Trophoblast cell (in vitro differentiated cells and primary cell): Measurements from ENCODE around the gene FGGY.
A peak's percentile ranks its signal among the peaks of the same experiment; 100 is the strongest.

Experiments used
- DNase-seq, 2 donors: peaks; one replicate each; pipeline ENCODE4 v3.0.0-alpha.2; 2016
- H2AFZ ChIP-seq: 2 replicates; pipeline ENCODE4 v1.6.1; 2013; ENCODE audit warnings: low read length, moderate library complexity, mild to moderate bottlenecking; ENCODE audit not compliant: insufficient read depth, poor library complexity
- H2AK5ac ChIP-seq: 2 replicates; pipeline ENCODE4 v1.6.1; 2013; ENCODE audit warnings: mild to moderate bottlenecking, low read length
- H2BK120ac ChIP-seq: 2 replicates; pipeline ENCODE4 v1.6.1; 2013; ENCODE audit warnings: low read length, mild to moderate bottlenecking, moderate library complexity; ENCODE audit not compliant: insufficient read depth, poor library complexity
- H2BK12ac ChIP-seq: 2 replicates; pipeline ENCODE4 v1.6.1; 2013; ENCODE audit warnings: mild to moderate bottlenecking, low read length, moderate library complexity
- H2BK5ac ChIP-seq: 2 replicates; pipeline ENCODE4 v1.6.1; 2013; ENCODE audit warnings: low read length, low read depth, moderate library complexity, mild to moderate bottlenecking; ENCODE audit not compliant: poor library complexity
- H3K14ac ChIP-seq: 2 replicates; pipeline ENCODE4 v1.6.1; 2013; ENCODE audit warnings: mild to moderate bottlenecking, low read length
- H3K18ac ChIP-seq: 2 replicates; pipeline ENCODE4 v1.6.1; 2013; ENCODE audit warnings: mild to moderate bottlenecking, low read length
- H3K23ac ChIP-seq: 2 replicates; pipeline ENCODE4 v1.6.1; 2013; ENCODE audit warnings: low read length
- H3K27ac ChIP-seq: 2 replicates; pipeline ENCODE4 v1.5.1; 2013; ENCODE audit warnings: low read depth, mild to moderate bottlenecking, inconsistent platforms, low read length, moderate library complexity
- H3K27me3 ChIP-seq: 2 replicates; pipeline ENCODE4 v1.6.1; 2013; ENCODE audit warnings: inconsistent platforms, mild to moderate bottlenecking, low read length, moderate library complexity; ENCODE audit not compliant: insufficient read depth
- H3K36me3 ChIP-seq, 2 experiments: 1 replicate in 1 of 2; 2 replicates in 1 of 2; pipeline ENCODE4 v1.6.1; 2013; ENCODE audit warnings: low read length in 2 of 2, mild to moderate bottlenecking in 2 of 2, moderate library complexity in 1 of 2; ENCODE audit not compliant: insufficient read depth in 2 of 2, control insufficient read depth in 1 of 2
- H3K4ac ChIP-seq: 2 replicates; pipeline ENCODE4 v1.6.1; 2013; ENCODE audit warnings: low read depth, mild to moderate bottlenecking, low read length, moderate library complexity
- H3K4me1 ChIP-seq, 2 experiments: 1 replicate in 1 of 2; 2 replicates in 1 of 2; pipeline ENCODE4 v1.6.1; 2013; ENCODE audit warnings: low read length in 2 of 2, mild to moderate bottlenecking in 2 of 2, moderate library complexity in 1 of 2; ENCODE audit not compliant: insufficient read depth in 2 of 2, control insufficient read depth in 1 of 2
- H3K4me2 ChIP-seq: 2 replicates; pipeline ENCODE4 v1.6.1; 2013; ENCODE audit warnings: inconsistent platforms, mild to moderate bottlenecking, low read length, moderate library complexity
- H3K4me3 ChIP-seq: 2 replicates; pipeline ENCODE4 v1.5.1; 2013; ENCODE audit warnings: mild to moderate bottlenecking, low read depth, low read length, inconsistent platforms
- H3K79me1 ChIP-seq: one replicate; pipeline ENCODE4 v1.6.1; 2013; ENCODE audit warnings: low read length
- H3K79me2 ChIP-seq: 2 replicates; pipeline ENCODE4 v1.6.1; 2013; ENCODE audit warnings: low read length, mild to moderate bottlenecking; ENCODE audit not compliant: control insufficient read depth, insufficient read depth, poor library complexity
- H3K9ac ChIP-seq: 2 replicates; pipeline ENCODE4 v1.6.1; 2013; ENCODE audit warnings: mild to moderate bottlenecking, low read length
- H3K9me3 ChIP-seq: 2 replicates; pipeline ENCODE4 v1.6.1; 2013; ENCODE audit warnings: low read depth, mild to moderate bottlenecking, control low read depth, inconsistent platforms, low read length; ENCODE audit not compliant: insufficient read depth
- H4K12ac ChIP-seq: 2 replicates; pipeline ENCODE4 v1.6.1; 2013; ENCODE audit warnings: low read depth, mild to moderate bottlenecking, low read length, moderate library complexity
- H4K8ac ChIP-seq: 2 replicates; pipeline ENCODE4 v1.6.1; 2013; ENCODE audit warnings: low read depth, mild to moderate bottlenecking, low read length, moderate library complexity
- H4K91ac ChIP-seq: one replicate; pipeline ENCODE4 v1.6.1; 2013; ENCODE audit warnings: low read depth, mild to moderate bottlenecking, low read length, moderate library complexity
- WGBS: extraction: QIAGEN DNeasy Blood & Tissue Kit; methylation state at CpG from one replicate; pipeline ENCODE4 v1.1.7; 2013; ENCODE audit warnings: missing lambda C conversion rate; ENCODE audit not compliant: insufficient read length, insufficient coverage; ENCODE audit errors: extremely low coverage; 5-methylcytosine and 5-hydroxymethylcytosine counted together

FGGY gene

DNA sequence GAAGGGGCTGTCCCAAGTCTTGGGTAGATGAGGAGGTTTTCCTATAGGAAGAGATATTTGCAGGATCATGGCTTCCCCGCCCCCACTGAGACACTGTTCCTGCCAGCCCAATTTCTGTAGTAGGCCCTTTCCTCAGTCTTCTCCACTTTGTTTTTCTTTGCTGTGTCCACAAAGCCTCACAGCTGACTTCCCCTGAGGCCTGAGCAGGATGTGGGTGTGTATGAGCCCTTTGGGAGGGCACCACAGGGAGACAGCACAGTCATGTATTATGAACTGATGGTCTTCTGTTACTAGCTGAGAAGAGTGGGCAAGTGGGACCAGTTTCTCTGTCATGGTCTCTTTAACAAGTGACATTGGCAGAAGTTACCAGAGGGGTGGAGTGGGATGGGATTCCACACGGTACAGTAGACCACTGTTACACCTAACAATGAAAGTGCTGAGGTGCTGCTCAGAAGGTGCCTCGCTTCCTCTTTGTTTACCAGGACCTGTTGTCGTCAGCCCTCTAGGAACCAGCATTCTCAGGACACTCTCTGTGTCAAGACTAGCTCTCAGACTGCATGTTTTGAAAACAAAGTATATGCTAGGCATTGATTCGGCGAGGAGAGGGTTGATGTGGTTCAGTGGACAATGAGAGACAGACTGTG, 264.0 kb downstream of the FGGY start:
- H4K8ac ChIP-seq: no peak overlapping the region
- no peaks in the 10 kb centered on the region for H3K79me1 ChIP-seq
- H3K23ac ChIP-seq: no peak overlapping the region
- no peak overlapping the region for H2BK12ac ChIP-seq
- H2AK5ac ChIP-seq: no peak overlapping the region
- H3K14ac ChIP-seq: no peak overlapping the region
- no peak overlapping the region for H3K27ac ChIP-seq
- H2BK5ac ChIP-seq: no peak overlapping the region
- no peaks in the 10 kb centered on the region for H3K27me3 ChIP-seq
- no peak overlapping the region for H2BK120ac ChIP-seq
- no peaks in the 10 kb centered on the region for H3K9me3 ChIP-seq
- no peak overlapping the region for H3K9ac ChIP-seq
- no peak overlapping the region for H3K4me2 ChIP-seq
- DNase-seq: no peak
- no peak overlapping the region for H3K18ac ChIP-seq
- no peak overlapping the region for H4K12ac ChIP-seq
- H4K91ac ChIP-seq: no peak overlapping the region
- no peak overlapping the region for H3K4ac ChIP-seq
- H2AFZ ChIP-seq: no peak overlapping the region
- no peak overlapping the region for H3K4me3 ChIP-seq
- no peaks in the 10 kb centered on the region for H3K36me3 ChIP-seq
- no peaks in the 10 kb centered on the region for H3K4me1 ChIP-seq
- no CpG with 5 or more reads among the region's 6 CpGs for WGBS
- H3K79me2 ChIP-seq: no peaks in the 10 kb centered on the region

- Histone ChIP-seq H3K79me2 (no peaks in the 10 kb centered on the region), H2BK12ac (no peak overlapping the region)
Observed at GRCh38 chr1:59561796-59562195, 264.9 kb downstream of the FGGY start.

DNA sequence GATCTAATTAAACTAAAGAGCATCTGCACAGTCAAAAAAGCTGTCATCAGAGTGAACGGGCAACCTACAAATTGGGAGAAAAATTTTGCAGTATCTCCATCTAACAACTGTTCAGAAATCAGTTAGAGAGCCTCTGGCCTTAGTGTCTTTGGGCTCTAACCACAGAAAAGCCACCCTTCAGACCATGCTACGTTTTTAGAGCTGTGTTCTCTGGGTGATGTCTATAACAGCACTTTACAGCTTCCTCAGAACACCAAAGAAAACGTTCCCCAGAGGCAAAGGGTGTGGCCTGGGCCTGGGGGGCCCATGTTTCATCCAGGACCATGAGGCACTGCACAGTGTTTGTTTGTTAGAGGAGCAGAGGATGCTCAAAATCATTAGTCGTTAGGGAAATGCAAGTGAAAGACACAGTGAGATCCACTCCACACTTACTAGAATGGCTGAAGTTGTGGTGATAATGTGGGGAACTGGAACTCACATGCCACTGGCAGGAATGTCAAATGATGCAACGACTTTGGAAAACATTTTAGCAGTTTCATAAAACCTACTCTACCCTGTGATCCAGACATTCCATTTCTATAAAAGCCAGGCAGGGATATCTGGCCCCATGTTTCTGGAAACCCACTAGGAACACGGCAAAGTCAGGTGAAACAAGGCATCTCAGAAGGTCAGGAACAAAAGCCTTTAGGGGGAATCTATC, 267.4 kb downstream of the FGGY start:
- no peaks in the 10 kb centered on the region for H3K36me3 ChIP-seq
- no peak overlapping the region for H2AFZ ChIP-seq
- H3K9ac ChIP-seq: no peak overlapping the region
- H3K4me1 ChIP-seq: peaks cover 0 to 1% of the 10 kb centered on the region in 2 experiments
- H4K8ac ChIP-seq: no peak overlapping the region
- no peak overlapping the region for H2AK5ac ChIP-seq
- no peak overlapping the region for H3K23ac ChIP-seq
- no peaks in the 10 kb centered on the region for H3K79me2 ChIP-seq
- no peak overlapping the region for H4K91ac ChIP-seq
- H2BK120ac ChIP-seq: no peak overlapping the region
- no peak overlapping the region for H3K4ac ChIP-seq
- H3K18ac ChIP-seq: no peak overlapping the region
- H3K27ac ChIP-seq: no peak overlapping the region
- H3K27me3 ChIP-seq: no peaks in the 10 kb centered on the region
- WGBS: no CpG with 5 or more reads among the region's 6 CpGs
- no peaks in the 10 kb centered on the region for H3K9me3 ChIP-seq
- H3K14ac ChIP-seq: no peak overlapping the region
- H3K79me1 ChIP-seq: peaks cover 2% of the 10 kb centered on the region
- H3K4me3 ChIP-seq: no peak overlapping the region
- DNase-seq: no peak
- no peak overlapping the region for H3K4me2 ChIP-seq
- H4K12ac ChIP-seq: no peak overlapping the region
- H2BK5ac ChIP-seq: peak overlapping the region; percentile 5
- H2BK12ac ChIP-seq: no peak overlapping the region

More at GRCh38 chr1:59561796-59562195, 264.9 kb downstream of the FGGY start:
- Histone ChIP-seq H3K27me3 (no peaks in the 10 kb centered on the region), H2AK5ac (no peak overlapping the region), H2BK5ac (no peak overlapping the region), H4K91ac (no peak overlapping the region), H3K14ac (no peak overlapping the region), H4K8ac (no peak overlapping the region), H3K18ac (no peak overlapping the region), H3K79me1 (no peaks in the 10 kb centered on the region), H3K23ac (no peak overlapping the region), H3K9ac (no peak overlapping the region), H4K12ac (no peak overlapping the region), H2BK120ac (no peak overlapping the region), H3K4ac (no peak overlapping the region), H2AFZ (no peak overlapping the region), H3K4me1 (no peaks in the 10 kb centered on the region), H3K9me3 (no peaks in the 10 kb centered on the region), H3K27ac (no peak overlapping the region), H3K36me3 (no peaks in the 10 kb centered on the region), H3K4me2 (no peak overlapping the region), H3K4me3 (no peak overlapping the region)
- DNase-seq: no peak
- no CpG with 5 or more reads among the region's 1 CpG for WGBS

- Histone ChIP-seq H3K9me3 (no peaks in the 10 kb centered on the region), H4K12ac (no peak overlapping the region), H2AK5ac (no peak overlapping the region), H3K4ac (no peak overlapping the region), H3K14ac (no peak overlapping the region), H3K4me1 (peaks cover 0 to 4% of the 10 kb centered on the region in 2 experiments), H3K23ac (no peak overlapping the region), H2BK12ac (no peak overlapping the region), H4K8ac (no peak overlapping the region), H3K36me3 (no peaks in the 10 kb centered on the region), H2BK120ac (no peak overlapping the region), H3K27ac (no peak overlapping the region), H3K18ac (no peak overlapping the region), H2BK5ac (no peak overlapping the region), H3K9ac (no peak overlapping the region), H3K4me2 (no peak overlapping the region), H4K91ac (no peak overlapping the region), H3K79me1 (peaks cover 2% of the 10 kb centered on the region), H3K79me2 (no peaks in the 10 kb centered on the region), H2AFZ (no peak overlapping the region), H3K4me3 (no peak overlapping the region), H3K27me3 (no peaks in the 10 kb centered on the region)
- no peak for DNase-seq
- no CpG with 5 or more reads among the region's 5 CpGs for WGBS
Observed at GRCh38 chr1:59565611-59566410, 268.9 kb downstream of the FGGY start.
